GM18520 (cell line): ENCODE results near the gene ZFP91.

Experiments
- ATAC-seq: cut with Tn5 transposase; IDR thresholded peaks from one replicate; pipeline ENCODE4 v1.9.1; 2021; ENCODE audit not compliant: unreplicated experiment

The ZFP91 gene

DNA sequence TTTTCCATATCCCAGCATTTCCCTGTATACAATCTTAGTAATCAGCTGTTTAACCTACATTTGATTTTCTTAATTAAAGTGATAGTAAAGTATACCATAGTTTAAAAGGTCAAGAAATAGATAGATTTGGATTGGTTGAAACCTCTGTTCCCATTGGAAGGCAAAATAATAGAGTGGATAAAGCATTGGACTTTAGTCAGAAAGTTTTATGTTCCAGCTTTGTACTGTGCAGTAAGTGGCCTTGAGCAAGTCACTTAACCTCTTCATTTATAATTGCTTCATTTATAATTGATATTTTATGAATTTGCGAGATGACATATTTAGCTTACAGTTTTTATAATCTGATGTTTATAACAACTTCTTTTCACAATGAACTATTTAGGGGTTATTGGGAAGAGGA is 3.6 kb downstream of the ZFP91 start:
- no peak for ATAC-seq

DNA sequence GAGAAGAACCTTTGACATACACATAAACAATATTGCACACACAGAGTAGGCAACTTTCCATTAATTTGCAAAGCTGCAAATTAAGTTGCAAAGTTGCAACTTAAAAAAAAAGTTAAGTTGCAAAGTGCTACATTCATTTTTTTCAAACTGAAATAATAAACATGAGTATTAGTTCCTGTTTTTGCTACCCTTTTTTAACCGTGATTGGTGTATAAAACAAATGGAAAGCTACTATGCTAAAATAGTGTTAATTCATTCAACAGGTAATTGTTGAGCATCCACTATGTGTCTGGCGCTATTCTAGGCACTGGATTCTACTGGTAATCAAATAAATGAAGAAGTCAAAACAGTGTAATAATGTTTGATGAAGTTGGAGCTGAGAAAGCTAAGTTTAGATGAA is 8.1 kb downstream of the ZFP91 start:
- ATAC-seq, result no peak

DNA sequence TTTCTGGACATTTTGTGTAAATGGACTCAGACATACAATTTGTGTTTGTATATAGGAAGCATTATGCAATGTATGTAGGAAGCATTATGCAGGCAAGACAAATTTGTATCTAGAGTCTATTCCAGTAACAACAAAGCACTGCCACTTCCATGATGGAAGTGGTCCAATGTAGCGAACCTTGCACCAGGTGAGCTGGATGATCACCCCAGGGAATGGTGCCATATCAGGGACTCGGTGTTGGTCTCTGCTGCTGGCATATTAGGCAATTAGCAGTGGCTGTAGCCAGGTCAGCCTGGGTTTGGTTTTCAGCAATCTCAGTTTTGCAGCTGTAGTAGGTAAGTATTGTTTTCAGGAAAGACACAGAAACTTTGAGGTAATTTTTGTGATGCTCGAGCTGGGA is 12.8 kb downstream of the ZFP91 start:
- ATAC-seq, result no peak

DNA sequence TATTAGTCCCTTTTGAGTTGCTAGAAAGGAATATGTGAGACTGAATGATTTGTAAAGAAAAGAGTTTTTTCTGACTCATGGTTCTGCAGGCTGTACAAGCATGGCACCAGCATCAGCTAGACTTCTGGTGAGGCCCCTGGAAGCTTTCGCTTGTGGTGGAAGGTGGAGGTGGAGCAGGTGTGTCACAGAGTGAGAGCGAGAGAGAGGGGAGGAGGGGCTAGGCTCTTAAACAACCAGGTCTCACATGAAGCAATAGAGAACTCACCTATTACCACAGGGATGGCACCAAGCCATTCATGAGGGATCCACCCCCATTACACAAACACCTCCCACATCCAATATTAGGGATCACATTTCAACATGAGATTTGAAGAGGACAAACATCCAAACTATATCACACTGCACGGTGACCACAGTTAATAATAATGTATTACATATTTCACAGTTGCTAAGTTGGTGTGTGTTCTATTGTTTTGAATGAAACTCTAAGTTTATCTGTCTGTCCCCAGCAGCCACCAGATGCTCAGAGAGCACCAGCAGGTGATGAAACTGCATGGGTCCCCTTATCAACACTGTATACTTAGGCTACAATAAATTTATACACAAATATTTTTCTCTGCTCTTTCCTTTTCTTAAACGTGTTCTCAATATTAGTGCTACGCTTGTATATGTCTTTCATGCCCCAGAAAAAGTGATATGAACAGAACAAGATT is 14.1 kb downstream of the ZFP91 start:
- ATAC-seq, result no peak

DNA sequence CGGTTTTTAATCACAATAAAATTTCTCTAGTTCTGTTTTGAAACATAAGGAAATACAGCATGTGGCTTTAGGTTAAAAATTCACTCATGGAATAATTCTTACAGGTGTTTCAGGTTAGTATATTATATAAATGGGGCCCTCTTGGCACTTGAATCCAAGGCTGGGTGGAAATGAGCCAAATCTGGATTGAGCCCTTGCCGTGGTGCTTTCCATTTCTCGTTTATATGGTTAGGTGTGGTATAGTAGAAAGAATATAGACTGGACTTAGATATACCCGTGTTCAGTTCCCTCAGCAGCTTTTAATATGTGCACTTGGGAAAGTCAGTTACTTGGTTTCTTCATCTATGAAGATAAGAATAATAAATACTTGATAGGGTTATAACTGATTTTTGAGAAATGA is 16.0 kb downstream of the ZFP91 start:
- no peak for ATAC-seq

DNA sequence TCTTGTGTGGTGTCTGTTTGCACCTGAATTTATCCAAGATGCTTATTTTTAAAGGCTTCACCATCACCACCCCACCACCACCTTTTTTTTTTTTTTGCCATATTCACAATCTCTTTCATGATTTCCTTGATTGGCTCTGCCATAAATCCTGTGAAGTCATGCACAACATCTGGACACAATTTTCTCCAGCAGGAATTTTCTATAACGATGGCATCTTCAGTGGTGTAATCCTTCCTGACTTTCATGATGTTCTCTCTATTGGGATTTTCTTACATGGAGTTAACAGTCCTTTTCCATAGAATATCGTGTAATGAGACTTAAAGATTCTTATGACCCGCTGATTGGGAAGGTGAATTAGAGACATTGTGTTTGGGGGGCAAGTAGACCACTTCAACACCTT is 17.8 kb downstream of the ZFP91 start:
- ATAC-seq, result no peak

DNA sequence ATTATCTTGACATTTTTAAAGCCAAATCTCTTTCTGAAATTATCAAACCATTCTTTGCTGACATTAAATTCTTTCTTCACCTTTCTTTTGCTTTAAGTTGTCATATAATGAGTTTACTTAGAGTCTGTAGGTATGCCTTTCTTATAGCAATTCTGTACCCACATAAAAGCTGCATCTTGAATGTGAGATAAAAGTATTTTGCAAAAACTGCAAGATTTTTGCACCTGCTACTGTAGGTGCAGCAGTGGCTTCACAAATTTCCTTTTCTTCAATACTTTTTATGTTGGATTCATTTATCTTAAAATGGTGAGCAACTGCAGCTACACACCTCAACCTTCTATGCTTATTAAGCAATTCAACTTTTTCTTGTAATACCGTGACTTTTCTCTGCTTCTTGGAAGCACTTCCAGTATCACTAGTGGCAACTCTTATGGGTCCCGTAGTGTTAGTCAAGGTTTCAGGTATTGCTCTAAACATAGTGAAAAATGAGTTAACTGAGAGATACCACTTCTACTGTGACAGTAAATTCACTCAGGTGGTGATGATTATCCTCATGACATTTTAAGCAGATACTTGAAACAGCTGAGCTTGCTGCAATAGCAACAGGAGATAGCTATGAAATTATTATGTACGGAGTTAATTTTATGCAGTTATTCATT is 18.8 kb downstream of the ZFP91 start:
- no peak for ATAC-seq

DNA sequence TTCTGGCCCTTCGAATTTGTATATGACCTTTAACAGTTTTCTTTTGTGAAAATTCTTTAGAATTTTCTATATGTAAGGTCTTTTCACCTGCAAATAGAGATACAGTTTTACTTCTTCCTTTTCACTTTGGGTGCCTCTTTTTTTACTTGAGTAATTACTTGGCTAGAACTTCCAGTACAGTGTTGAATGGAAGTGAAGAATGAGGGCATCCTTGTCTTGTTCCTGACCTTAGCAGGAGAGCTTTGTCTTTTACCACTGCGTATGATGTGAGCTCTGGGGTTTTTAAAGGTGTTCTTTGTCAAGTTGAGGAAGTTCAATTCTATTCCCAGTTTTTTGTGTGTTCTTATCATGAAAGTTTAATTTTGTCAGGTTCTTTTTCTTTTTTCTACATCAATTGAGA is 21.6 kb downstream of the ZFP91 start:
- no peak for ATAC-seq

DNA sequence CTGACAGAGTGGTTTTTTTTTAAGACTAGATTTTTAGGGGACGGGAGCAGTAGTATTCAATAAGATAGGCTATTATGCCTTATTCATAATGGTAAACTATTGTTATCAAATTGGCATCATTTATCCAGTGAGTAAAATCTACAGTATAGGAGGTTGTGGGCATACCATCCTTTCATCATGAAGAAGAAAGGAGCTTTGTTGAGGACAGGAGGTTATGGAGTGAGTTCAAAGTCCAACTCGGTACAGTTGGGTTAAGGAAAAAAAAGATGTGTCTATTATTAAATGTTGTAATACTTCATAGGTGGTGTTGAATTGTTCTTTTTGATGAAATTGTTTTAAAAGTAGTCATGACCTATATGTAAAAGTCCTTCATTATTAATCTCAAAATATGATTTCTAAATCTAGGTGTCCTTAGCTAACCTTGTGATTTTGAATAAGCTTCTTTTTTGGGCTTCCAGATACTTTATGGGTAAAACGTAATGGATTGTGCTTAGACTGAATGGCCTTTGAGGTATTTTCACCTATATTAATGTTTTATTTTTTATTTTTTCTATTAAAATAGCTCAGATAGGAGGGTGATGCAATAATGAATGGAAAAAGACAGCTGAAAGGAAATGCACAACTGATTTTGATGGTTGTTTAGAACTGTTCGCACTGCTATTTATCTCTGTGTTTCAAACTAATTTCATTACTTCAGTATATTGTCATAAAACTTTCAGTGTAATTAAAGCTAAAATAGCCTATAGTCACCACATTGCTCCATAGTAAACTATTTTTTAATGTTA is 28.3 kb downstream of the ZFP91 start:
- no peak for ATAC-seq

DNA sequence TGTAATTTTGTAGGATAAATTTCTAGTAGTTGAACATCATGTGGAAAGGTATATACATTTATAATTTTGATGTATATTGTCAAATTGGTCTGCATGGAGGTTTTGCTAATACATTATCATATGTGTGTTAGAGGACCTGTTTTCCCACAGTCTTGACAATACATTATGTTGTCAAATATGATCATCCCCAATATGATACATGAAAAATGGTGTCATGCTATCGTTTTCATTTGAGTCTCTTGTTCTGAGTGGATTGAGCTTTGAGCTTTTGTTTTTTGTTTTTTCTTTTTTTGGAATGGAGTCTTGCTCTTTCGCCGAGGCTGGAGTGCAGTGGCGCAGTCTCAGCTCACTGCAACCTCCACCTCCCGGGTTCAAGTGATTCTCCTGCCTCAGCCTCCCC is 29.5 kb downstream of the ZFP91 start:
- no peak for ATAC-seq

DNA sequence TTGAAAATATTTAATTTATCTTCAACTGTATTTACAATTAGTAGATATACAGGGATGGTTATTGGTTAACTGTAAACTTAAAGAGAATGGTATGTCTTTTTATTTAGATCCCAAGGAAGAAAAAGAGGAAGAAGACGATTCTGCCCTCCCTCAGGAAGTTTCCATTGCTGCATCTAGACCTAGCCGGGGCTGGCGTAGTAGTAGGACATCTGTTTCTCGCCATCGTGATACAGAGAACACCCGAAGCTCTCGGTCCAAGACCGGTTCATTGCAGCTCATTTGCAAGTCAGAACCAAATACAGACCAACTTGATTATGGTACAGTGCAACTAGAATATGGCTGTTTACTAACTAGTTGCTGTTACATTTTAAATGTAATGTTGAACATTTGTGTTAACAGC is 30.9 kb downstream of the ZFP91 start:
- no peak for ATAC-seq

DNA sequence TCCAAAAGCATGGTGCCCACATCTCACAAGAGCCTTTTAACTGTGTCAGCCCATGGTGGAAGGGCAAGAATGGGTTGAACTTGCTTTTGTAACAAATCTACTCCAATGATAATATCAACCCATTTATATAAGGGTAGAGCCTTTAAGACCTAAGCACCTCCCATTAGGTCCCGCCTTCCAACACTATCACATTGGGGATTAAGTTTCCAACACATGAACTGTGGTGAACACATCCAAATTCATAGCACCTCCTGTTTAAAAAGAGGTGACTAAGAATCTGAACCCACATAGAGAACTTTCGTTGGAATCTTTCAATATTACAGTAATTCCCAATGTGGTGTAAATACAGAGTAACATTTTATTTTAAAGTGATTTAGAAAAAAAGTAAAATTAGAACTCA is 34.4 kb downstream of the ZFP91 start:
- ATAC-seq, result no peak

DNA sequence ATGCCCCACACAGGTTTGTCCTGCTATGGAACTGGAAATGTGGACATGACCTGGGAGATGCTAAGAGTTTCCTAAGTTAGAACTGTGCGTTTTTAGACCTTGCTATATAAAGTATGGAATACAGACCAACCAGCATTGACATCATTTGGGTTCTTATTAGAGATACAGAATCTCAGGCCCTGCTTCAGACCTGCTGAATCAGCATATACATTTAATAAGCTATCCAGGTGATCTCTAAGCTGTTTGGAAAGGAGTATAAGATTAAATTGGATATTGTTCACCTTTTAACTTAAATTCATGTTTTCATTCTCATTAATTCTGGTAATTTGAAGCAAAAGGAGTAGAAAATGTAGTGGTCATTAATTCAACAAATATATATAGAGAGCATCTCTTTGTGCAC is 36.7 kb downstream of the ZFP91 start:
- no peak for ATAC-seq

DNA sequence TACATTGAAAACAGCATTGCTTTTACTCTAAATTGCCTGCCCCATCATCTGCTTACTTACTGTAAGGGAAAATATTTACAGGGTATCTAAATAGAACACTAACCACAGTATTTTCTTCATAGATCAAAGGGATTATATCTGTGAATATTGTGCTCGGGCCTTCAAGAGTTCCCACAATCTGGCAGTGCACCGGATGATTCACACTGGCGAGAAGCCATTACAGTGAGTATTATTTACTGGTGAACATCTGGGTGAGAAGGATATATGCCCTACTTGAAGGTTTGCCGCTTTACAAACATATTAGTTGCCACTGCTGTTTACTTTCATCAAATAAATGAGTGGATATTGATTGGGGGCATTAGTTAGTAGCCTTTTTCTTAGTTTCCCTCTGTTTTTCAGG is 37.7 kb downstream of the ZFP91 start:
- no peak for ATAC-seq

DNA sequence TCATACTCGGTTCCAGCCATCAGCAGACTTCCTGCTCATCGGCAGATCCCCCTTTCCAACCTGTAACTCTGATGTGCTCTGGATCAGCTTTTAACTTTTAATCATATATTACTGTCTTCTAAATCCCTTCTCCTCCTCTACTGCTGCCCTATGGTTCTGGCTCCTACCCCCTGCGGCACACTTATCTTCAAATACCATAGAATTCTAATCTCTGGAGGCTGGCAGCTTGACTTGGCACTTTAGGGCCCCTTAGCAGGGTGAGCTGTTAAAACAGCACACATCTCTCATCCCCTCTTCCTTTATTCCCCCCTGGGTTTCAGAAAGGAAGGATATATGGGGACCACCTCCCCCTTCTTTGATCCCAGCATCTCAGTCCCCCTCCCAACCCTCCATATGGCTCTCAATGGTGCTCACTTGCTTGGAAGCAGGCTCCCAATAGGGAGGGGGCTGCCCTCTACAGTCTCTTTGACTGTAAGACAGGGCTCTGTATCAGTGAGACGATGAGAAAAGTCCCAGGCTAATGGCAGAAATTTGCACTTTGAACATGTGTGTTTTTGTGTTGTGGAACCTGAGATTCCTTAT is 39.2 kb downstream of the ZFP91 start:
- no peak for ATAC-seq

DNA sequence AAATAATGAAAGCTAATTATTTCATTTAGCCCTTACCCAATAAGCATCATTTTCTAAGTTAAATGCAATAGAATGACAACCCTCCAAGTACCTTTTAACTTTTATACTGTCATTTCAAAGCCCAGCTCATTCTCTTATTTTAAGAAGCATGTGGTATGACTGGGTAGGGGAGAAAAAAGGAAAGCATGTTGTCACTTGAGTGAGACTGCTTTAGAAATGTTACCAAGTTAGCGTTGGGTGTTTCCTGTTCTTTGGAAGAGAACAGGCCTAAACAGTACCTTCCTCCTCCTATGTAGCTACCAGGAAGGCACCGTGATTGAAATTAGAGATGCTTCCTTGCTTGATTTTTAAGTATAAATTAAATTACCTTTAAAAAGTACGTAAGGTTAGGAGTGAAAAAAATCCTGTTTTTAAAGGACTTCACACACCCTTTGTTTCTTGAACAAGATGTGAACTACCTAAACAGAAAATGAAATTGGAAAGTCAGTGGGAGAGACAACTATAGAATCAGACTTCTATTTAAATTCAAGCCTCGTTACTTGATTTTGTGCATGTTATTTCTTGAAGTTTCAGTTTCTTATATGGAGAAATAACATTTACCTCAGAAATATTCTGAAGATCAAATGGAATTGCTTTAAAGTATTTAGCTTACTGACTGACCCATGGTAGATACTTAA is 42.9 kb downstream of the ZFP91 start:
- no peak for ATAC-seq

DNA sequence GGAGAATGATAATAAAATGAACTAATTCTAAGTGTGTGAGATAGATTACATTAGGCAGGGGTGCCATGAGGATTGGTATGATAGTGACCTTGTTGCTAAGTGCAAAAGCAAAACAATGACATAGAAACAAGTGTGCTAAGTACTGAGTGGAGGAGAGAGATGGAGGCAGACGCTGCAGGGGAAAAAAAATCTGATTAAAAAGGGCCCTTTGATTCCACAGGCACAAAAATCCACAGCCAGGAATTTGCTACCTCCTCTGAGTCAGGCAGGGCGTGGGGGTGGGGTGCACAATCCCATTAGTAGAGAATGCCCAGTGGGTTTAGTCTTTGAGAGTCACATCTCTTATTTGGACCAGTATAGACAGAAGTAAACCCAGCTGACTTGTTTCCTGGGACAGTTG is 43.5 kb downstream of the ZFP91 start, which contains the start of gene CNTF:
Gene CNTF (plus strand): TSS at position 322 of the 400 bp plus-strand sequence. CDS start 88 bp downstream, outside the sequence.
- no peak for ATAC-seq

DNA sequence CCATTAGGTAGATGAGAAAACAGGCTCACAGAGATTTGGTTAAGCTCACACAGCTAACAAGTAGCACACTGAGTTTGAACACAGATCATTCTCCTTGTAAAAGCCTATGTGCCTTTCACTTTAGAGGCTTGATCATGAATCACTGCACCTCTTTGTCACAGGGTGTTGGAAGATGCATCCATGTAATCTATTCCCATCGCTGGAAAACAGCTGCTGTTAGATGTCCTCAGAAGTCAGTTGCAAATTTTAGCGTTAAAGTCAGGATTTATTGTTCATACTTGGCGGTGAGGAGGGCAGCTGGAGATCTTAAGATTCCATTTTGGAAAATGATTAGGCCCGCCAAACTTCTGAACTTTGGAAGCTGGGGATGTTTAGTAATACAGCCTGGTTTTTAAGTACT is 46.2 kb downstream of the ZFP91 start:
- ATAC-seq, result no peak

DNA sequence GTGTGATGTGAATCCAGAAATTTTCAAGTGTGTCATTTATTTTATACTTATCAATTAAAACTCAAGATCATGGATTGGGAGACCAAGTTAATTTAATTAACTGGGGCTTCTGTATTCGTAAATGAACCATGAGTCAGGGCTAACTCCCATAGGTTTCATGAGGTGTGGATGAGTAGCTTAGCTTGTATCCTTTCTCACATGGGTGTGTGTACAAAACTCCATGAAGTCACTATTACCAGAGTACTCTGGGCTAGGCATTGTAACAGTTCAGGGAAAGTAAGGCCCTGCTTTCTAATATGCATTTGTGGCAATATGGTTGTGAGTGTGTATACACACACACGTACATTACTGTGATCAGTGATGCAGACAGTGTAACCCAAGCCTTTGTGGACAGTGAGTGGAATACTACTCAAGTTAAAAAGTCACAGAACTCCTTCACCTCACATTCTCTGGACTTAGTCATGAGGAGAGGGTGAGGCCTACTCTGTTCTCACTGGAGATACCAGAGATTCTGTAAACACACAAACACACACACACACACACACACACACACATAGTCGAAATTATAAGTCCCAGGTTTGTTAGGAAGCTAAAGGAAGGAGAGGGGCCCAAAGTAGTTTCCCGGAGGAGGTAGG is 47.1 kb downstream of the ZFP91 start:
- ATAC-seq, result no peak

DNA sequence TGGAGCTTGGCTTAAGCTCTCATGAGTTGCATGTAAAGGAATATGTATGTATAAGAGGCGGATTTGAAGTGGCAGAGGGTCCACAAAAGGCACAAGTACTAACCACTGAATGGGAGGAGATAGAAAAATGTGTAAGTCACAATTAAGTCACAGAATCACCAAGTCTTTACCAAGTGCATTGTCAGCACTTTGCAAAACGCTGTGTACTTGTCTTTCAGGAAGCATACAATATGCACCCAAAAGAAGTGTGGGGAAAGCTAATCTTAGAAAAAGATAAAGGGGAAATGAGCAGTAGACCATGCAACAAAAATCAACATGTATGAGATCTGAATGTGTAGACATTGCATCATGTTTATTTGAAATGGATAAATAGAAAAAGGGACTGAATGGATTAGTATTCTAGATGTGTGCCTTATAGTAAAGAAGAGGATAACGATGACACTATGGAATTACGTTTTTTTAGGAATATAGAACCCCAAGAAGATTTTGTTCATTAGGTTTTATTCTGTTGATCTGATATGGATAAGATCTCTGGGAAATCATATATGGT is 48.1 kb downstream of the ZFP91 start:
- ATAC-seq, result no peak
